Retinal pigment epithelial cell (primary cell): ENCODE results near the gene GOLT1A.

ENCODE experiments used
- DNase-seq: peaks from one replicate; pipeline ENCODE4 v3.0.0-alpha.2; 2010; ENCODE audit warnings: low read depth
- H3K4me3 ChIP-seq: 2 replicates; pipeline ENCODE4 v1.5.1; 2011; ENCODE audit warnings: mild to moderate bottlenecking, low read length, control low read depth, moderate library complexity
- TF ChIP-seq, protein P1 (sequence below): conservative IDR thresholded peaks from 2 replicates; pipeline ENCODE4 v1.5.1; 2011; ENCODE audit warnings: low read depth, low read length, control low read depth, inconsistent platforms

Gene GOLT1A, protein sequence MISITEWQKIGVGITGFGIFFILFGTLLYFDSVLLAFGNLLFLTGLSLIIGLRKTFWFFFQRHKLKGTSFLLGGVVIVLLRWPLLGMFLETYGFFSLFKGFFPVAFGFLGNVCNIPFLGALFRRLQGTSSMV

DNA sequence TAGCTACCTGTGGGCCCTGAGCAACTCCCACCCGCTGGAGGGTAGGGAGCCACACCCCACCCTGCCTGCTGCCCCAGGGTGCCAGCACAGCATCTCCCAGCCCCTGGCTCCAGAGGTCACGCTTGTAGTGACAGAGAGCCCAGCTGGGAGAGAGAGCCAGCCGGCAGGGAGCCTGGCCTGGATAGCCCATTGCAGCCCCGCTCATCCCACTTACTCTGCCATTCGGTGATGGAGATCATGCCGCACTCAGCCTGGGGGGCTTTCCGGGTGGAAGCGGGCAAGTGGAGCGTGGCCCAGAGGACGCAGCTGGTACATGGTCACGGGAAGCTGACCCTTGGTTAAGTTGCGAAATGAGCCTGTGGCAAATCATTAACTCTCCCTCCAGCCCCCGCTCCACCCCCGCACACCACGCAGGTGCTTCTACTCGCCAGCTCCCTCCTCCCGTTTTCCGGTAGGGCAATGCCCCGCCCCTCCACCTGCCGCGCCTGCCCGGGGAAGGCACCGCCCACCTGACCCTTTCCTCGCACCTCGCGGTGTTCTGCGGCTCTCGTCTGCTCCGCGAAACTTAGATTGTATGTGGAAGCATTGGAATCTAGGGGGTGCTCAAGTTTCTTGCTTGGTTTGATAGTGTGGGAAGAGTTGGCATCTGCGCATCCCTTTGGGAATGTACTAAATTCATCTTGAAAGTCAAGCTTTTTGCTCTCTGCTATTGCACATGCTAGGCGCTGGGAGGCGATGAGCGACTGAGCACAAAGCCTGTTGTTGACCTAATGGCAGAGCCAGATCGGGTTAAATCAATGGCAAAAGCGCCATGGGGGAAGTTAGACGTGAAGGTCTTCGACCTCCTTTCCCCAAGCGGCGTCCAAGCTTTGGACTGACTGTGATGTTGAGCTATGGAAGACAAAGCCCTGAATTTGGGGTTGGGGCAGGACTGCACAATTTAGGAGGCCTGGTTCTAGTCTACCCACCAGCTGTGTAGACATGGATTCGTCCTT is at the start of gene GOLT1A:
Gene GOLT1A (minus strand): TSS at position 321 of the 995 bp plus-strand sequence. CDS start 82 bp downstream, at position 239.
- TF ChIP-seq, protein P1, sequence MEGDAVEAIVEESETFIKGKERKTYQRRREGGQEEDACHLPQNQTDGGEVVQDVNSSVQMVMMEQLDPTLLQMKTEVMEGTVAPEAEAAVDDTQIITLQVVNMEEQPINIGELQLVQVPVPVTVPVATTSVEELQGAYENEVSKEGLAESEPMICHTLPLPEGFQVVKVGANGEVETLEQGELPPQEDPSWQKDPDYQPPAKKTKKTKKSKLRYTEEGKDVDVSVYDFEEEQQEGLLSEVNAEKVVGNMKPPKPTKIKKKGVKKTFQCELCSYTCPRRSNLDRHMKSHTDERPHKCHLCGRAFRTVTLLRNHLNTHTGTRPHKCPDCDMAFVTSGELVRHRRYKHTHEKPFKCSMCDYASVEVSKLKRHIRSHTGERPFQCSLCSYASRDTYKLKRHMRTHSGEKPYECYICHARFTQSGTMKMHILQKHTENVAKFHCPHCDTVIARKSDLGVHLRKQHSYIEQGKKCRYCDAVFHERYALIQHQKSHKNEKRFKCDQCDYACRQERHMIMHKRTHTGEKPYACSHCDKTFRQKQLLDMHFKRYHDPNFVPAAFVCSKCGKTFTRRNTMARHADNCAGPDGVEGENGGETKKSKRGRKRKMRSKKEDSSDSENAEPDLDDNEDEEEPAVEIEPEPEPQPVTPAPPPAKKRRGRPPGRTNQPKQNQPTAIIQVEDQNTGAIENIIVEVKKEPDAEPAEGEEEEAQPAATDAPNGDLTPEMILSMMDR, result peak; percentile 74
- peak within 1 kb of the TSS; percentile 42 for H3K4me3 ChIP-seq
- peak; percentile 33 for DNase-seq

GRCh38 chr1:204263254-204263910 is 49.6 kb upstream of the GOLT1A start:
- TF ChIP-seq, protein P1, result no peak
- no peak overlapping the region for H3K4me3 ChIP-seq
- no peak for DNase-seq

GRCh38 chr1:204262506-204263253 is 48.9 kb upstream of the GOLT1A start:
- H3K4me3 ChIP-seq, result no peak overlapping the region
- TF ChIP-seq, protein P1, result no peak
- DNase-seq, result no peak

DNA sequence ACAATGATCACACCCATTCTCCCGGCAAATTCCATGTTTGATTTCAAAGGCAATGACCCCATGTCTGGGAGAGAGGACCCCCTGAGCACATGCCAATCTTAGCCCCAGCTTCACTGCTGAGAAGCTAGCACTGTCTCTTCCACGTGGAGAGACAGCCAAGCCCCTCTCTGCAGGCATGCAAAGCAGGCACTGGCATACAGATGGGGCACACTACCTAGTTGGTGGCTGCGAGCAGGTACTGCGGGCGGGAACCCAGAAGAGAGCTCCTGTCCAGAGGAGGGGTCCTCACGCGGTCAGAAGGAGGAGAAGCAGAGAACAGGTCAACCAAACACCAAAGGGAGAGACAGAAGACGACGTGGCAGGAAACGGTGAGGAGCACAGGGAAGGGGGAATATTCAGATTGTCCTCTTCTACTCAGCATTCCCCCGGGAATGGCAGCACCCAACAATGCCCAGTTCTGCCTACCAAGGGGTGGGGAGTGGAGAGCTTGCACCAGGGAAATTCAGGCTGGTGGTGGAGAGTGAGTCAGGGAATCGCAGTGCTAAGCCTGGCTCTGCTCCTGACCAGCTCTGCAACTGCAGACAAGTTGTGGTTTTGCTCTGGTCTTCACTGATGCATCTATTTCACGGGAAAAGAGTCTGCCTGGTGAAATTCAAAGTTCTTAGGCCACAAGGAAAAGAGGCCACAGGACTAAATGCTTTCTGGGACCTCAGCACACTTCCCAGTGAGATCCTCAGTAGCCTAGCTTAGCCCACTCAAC is 48.1 kb upstream of the GOLT1A start:
- TF ChIP-seq, protein P1, result no peak
- DNase-seq, result no peak
- H3K4me3 ChIP-seq, result no peak overlapping the region

- TF ChIP-seq, protein P1, result no peak
- no peak for DNase-seq
- no peak overlapping the region for H3K4me3 ChIP-seq
Observed at GRCh38 chr1:204261266-204261665, 47.5 kb upstream of the GOLT1A start.

- TF ChIP-seq, protein P1, result no peak
- DNase-seq, result no peak
- H3K4me3 ChIP-seq, result no peak overlapping the region
Observed at GRCh38 chr1:204260601-204261197, 46.9 kb upstream of the GOLT1A start.
